NCI-H510A treated with DMSO at 0.1 percent for 48 hours (cell line): ENCODE results near the gene KASH5.

Source experiments
- DNase-seq: peaks from one replicate; lab custom pipeline; 2025; lab: John Stamatoyannopoulos, UW

KASH5 gene

GRCh38 chr19:49395581-49396407, 7.7 kb downstream of the KASH5 start:
- no peak for DNase-seq

- no peak for DNase-seq
These were observed 8.9 kb downstream of the KASH5 start for GRCh38 chr19:49396738-49397505.

- no peak for DNase-seq
These were observed 10.1 kb downstream of the KASH5 start for GRCh38 chr19:49398001-49398615.

DNA sequence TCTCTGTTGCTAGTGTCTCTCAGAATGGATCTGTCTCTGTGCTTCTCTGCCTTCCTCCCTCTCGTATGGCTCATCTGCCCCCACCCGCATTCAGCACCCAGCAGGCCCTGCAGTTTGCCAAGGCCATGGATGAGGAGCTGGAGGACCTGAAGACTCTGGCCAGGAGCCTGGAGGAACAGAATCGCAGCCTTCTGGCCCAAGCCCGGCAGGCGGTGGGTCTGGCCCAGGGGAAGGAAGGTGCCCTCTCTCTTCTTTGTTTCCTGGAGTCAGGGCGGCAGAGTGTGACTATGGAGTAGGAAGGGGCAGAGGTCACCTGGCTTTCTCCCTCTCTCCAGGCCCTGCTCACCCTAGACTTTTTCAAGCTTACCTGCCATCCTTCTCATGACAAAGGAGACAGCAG, 10.9 kb downstream of the KASH5 start:
- no peak for DNase-seq

- no peak for DNase-seq
These were observed 12.0 kb downstream of the KASH5 start for GRCh38 chr19:49400029-49400428.

DNA sequence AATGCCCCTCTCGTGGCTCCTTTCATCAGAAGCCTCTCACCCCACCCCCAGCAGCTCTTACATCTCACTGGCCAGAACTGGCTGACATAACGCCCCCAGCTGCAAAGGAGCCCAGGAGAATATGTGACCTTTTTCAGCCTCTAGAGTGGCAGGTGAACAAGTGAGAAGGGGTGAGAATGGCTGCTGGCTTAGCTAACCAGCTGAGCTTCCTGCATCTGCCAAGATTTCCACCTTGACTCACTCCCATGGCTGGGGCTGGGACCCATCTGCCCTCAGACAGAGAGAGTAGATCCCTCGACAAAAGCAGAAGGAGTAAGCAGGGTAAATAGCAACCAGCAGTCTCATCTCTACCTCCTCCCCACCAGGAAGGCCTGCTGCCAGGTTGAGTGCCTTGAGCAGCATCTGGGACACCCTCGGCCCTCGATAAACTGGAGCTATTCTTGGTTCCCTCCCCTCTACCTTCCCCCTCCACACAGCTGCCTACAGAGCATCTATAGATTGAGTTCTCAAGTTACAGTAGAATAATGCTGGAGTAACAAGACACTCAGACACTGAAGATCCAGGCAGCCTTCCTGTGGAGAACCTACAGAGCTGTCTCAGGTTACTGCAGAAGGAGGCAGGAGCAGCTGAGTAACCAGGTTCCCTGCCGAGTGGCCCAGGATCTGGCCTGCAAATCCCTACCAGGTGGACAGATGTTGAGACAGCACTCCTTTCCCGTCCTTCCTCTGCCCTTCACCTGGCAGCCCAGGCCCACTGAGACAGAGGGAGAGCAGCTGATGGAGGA, 15.5 kb downstream of the KASH5 start:
- peak; percentile 98 for DNase-seq

GRCh38 chr19:49407079-49407478, 19.0 kb downstream of the KASH5 start:
- no peak for DNase-seq

GRCh38 chr19:49407482-49408015, 19.5 kb downstream of the KASH5 start:
- no peak for DNase-seq

DNA sequence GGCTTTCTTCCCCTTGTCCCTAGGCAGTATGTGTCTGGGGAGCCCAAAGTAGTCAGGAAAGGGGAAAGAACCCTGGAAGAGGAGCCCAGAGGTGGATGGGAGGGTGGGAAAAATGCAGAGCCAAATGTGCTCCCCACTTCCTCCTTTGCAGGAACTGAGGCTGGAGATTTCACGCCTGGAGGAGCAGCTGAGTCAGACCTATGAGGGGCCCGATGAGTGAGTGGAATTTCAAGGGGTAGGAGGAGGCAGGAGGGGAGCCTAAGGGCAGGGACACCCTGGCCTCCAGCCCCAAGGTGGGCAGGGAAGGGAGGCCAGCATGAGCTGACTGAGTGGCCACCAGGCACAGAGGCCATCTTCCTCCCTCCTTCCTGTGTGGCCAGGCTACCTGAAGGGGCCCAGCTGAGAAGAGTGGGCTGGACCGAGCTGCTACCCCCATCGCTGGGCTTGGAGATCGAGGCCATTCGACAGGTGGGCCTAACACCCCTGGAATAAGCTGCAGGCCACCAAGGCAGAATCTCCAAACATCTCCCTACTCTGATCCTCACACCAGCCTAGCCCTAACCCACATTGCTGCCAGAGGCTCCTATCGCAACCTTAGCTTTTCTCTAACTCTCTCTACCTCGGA, 20.9 kb downstream of the KASH5 start:
- no peak for DNase-seq

DNA sequence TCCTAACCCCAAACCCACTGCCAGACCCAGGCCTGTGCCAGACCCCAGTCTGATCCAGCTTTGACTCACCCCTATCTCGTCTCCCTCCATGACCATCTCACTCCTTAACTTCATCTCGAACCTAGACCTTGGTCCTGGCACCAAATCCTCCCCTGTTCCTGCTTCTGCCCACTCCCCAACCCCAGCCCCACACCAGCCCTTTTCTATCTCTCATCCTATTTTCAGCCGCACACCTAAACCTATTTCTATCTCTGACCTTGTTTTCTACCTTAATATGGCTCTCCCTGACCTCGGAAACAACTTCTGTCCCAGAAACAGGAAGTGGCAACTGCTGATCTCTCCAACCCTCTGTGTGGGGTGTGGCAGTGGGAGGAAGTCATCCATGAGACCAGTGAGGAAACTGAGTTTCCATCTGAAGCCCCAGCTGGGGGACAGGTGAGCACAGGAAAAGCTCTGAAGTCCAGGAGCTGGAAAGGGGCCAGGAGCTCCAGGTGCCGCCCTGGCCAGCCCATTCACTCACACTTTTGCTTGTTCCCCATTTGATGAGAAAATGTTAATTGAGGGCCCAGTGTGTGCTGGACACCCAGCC, 21.5 kb downstream of the KASH5 start:
- DNase-seq: peak; percentile 30

DNA sequence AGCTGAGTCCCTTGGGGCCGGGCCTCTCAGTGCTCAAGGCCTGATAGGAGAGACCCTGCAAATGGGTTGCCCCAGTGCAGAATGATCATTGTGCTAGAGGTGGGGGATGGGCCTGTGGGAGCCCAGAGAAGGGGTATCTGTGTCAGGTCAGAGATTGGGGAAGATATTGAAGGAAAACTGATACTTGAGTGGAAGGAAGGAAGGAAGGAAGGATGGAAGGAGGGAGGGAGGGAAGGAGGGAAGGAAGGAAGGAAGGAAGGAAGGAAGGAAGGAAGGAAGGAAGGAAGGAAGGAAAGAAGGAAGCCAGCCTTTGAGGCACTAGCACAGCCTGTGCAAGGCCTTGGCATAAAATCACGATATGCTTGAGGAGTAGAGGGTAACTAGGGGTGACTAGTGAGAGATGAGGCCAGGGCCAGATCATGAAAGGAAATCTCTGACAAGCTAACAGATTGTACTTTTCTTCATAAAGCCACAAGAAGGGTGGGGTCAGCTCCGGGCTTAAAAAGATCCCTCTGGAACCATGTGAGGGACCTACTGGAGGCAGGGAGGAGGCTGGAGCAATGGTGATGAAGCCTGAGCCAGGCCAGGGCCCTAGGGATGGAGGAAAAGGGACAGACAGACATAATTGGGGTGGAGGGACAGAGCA, 23.8 kb downstream of the KASH5 start:
- no peak for DNase-seq

DNA sequence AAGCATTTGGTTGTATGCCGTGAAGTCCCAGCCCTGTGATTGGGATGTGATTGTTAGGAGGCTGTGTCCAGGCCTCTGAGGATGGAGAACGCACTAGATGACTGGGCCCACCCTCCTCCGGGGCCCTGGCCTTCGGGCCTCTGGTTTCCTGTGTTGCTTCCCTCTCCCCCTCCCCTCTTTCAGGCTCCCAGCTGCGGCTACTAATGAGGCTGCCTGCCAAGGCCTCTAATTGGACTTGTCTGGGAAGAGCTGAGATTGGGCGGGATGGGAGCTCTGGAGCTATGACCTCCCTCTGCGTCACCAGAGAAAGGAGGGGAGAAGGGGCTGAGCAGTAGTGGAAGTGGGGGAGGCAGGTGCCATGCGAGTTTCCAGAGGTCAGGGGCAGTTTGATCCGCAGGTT, 25.3 kb downstream of the KASH5 start:
- DNase-seq: no peak

- no peak for DNase-seq
These were observed 26.2 kb downstream of the KASH5 start for GRCh38 chr19:49414256-49414655.

- DNase-seq: no peak
These were observed 27.2 kb downstream of the KASH5 start for GRCh38 chr19:49415102-49415809.

- no peak for DNase-seq
These were observed 27.8 kb downstream of the KASH5 start for GRCh38 chr19:49415810-49416200.

DNA sequence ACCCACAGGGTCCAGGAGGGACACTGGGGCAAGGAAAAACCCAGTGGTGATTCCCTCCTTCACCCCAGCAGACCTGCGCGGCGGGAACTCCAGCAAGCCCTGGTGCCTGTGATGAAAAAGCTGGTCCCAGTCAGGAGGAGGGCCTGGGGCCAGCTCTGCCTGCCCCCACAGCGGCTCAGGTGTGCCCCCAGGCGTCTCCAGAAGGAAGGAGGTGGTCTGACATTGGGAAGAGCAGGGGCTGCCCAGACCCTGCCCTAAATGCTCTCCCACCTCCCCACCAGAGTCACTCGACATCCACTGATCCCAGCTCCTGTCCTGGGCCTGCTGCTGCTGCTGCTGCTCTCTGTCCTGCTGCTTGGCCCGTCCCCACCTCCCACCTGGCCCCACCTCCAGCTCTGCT, 29.0 kb downstream of the KASH5 start:
- DNase-seq: no peak

DNA sequence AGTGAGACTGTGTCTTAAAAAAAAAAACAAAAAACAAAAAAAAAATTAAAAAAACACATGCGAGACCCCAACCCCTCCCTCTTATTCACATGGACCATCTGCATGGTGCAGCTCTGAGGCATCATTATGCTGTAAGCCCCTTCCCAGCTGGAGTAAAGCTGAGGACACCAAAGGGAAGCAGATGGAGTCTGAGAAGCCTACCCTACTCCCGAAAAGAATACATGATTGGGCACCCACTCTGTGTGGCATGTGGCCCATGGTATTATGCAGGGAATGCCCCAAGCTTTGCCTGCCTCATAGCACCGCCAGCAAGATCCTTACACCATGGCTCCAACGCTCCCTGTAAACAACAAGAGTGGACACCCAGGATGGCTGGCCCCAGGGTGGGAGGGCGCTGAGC, 30.5 kb downstream of the KASH5 start:
- DNase-seq: no peak

GRCh38 chr19:49419173-49419572, 31.1 kb downstream of the KASH5 start:
- DNase-seq: no peak

DNA sequence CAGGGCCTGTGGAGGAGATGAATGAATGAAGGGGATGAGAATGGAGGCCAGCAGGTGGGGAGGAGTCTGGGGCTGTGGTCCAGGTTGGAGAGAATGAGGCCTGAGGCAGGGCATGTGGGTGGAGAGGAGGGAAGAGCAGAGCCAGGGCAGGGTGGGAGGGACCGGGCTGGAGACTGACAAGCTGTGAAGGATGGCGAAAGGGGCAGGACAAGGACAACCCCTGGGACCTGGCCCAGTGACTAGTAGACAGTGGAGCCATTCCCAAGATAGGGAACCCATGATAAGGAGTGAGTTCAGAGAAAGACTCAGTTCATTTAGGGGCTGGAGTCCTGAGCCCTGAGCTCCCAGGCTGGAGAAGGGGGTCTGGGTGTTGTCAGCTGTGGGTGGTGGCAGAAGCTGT, 32.2 kb downstream of the KASH5 start:
- DNase-seq: no peak
